ENCODE results near the gene LSAMP.

DNA sequence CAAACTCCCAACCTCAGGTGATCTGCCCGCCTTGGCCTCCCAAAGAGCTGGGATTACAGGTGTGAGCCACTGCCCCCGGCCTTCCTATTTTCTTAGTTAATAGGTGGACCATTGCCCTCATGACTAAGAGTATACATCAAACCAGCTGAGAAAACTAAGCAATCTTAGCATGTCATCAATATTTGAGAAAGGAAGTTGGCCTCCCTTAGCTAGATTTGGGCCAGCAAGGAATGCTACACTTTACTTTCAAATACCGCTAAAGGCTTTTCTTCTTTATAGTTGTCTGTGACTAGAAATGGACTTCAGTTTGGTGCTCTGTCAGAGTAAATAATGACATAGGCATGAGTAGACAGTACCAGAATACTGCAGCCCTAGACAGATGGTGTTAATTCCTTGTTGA is 622.7 kb downstream of the LSAMP start:
- TF ChIP-seq, protein P1, sequence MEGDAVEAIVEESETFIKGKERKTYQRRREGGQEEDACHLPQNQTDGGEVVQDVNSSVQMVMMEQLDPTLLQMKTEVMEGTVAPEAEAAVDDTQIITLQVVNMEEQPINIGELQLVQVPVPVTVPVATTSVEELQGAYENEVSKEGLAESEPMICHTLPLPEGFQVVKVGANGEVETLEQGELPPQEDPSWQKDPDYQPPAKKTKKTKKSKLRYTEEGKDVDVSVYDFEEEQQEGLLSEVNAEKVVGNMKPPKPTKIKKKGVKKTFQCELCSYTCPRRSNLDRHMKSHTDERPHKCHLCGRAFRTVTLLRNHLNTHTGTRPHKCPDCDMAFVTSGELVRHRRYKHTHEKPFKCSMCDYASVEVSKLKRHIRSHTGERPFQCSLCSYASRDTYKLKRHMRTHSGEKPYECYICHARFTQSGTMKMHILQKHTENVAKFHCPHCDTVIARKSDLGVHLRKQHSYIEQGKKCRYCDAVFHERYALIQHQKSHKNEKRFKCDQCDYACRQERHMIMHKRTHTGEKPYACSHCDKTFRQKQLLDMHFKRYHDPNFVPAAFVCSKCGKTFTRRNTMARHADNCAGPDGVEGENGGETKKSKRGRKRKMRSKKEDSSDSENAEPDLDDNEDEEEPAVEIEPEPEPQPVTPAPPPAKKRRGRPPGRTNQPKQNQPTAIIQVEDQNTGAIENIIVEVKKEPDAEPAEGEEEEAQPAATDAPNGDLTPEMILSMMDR (IDR thresholded peaks at IDR 0.05): no peak
- TF ChIP-seq POLR2AphosphoS5 (IDR thresholded peaks at IDR 0.05): no peak
- no peak for TF ChIP-seq EP300 (IDR thresholded peaks at IDR 0.05)
- no peak for TF ChIP-seq POLR2A (IDR thresholded peaks at IDR 0.05)

Measured in sigmoid colon (tissue), 4 donors.